ENCODE data around the gene SLC30A2. TPM values are rescaled to one million over a fixed set of nuclear protein-coding genes. Genes with fewer than 3 reads are reported as not detected.

The SLC30A2 gene
- total and polyA plus RNA-seq, 4 donors: under 0.01 to 0.12 (median 0.05) TPM; not detected in 1

DNA sequence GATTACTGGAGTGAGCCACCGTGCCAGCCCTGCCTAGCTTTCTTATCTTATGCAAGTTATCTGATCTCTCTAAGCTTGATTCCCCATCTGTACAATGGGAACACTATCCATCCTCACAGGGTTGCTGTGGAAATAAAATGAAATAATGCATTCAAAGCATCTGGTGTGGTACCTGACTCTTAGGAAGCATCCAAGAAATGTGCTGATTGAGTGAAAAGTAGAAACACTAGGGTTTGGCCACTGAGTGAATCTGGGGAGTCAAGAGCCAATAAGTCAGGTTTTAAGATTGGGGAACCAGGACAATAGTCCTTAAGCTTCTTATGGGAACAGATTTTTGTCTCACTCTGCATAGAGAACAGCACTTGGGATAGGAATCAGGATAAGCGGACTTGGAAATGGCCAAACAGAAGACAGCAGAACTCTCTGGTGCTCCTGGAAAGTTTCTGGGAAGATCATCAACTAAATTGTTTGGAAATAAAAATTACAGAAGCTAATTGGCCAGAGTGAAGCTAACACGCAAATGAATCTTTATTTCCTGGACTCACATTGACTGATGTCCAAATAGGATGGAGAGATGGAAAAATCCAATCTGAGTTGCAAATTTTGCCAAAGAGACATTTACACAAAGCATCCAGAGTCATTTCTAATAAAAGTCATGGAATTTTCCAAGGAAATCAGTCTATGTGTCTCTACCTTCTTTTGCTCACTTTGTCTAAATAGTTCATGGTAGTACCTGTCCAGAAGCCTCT lies 51.3 kb downstream of the SLC30A2 start (continued):
- TF ChIP-seq YY1 (IDR thresholded peaks at IDR 0.05): no peak
- no peak for TF ChIP-seq RAD21 (IDR thresholded peaks at IDR 0.05)
- no peak for TF ChIP-seq ZBTB33 (IDR thresholded peaks at IDR 0.05)

GRCh38 chr1:25993197-25993951 lies 52.5 kb downstream of the SLC30A2 start:
- no peak overlapping the region for H3K27ac ChIP-seq (ENCODE audit: low read depth in 1 of 2, low read length in 2 of 2)
- H3K36me3 ChIP-seq (ENCODE audit: control insufficient read depth in 4 of 4, insufficient read depth in 3 of 4, low read depth in 1 of 4, low read length in 3 of 4): peaks cover 0 to 13% (median 2%) of the 10 kb centered on the region in 4 donors
- no peak for TF ChIP-seq NR2F2 (IDR thresholded peaks at IDR 0.05)
- TF ChIP-seq, protein P1, sequence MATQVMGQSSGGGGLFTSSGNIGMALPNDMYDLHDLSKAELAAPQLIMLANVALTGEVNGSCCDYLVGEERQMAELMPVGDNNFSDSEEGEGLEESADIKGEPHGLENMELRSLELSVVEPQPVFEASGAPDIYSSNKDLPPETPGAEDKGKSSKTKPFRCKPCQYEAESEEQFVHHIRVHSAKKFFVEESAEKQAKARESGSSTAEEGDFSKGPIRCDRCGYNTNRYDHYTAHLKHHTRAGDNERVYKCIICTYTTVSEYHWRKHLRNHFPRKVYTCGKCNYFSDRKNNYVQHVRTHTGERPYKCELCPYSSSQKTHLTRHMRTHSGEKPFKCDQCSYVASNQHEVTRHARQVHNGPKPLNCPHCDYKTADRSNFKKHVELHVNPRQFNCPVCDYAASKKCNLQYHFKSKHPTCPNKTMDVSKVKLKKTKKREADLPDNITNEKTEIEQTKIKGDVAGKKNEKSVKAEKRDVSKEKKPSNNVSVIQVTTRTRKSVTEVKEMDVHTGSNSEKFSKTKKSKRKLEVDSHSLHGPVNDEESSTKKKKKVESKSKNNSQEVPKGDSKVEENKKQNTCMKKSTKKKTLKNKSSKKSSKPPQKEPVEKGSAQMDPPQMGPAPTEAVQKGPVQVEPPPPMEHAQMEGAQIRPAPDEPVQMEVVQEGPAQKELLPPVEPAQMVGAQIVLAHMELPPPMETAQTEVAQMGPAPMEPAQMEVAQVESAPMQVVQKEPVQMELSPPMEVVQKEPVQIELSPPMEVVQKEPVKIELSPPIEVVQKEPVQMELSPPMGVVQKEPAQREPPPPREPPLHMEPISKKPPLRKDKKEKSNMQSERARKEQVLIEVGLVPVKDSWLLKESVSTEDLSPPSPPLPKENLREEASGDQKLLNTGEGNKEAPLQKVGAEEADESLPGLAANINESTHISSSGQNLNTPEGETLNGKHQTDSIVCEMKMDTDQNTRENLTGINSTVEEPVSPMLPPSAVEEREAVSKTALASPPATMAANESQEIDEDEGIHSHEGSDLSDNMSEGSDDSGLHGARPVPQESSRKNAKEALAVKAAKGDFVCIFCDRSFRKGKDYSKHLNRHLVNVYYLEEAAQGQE (IDR thresholded peaks at IDR 0.05): no peak
- TF ChIP-seq ATF3 (IDR thresholded peaks at IDR 0.05): no peak
- TF ChIP-seq CTCF (IDR thresholded peaks at IDR 0.05; ENCODE audit: low read depth, low read length, missing input control): no peak
- TF ChIP-seq JUND (IDR thresholded peaks at IDR 0.05): no peak
- TF ChIP-seq YY1 (IDR thresholded peaks at IDR 0.05): no peak
- TF ChIP-seq FOXA1 (IDR thresholded peaks at IDR 0.05): no peak
- TF ChIP-seq HNF4A (conservative IDR thresholded peaks at IDR 0.05): no peak
- TF ChIP-seq MAX (IDR thresholded peaks at IDR 0.05): no peak
- TF ChIP-seq ZBTB33 (IDR thresholded peaks at IDR 0.05): no peak
- H3K4me1 ChIP-seq (ENCODE audit: control insufficient read depth in 4 of 4, insufficient read depth in 4 of 4, low read length in 3 of 4): peaks cover 2 to 16% (median 11%) of the 10 kb centered on the region in 4 donors
- no peak overlapping the region for H3K9ac ChIP-seq (ENCODE audit: low read depth in 1 of 2, low read length in 2 of 2)
- H3K9me3 ChIP-seq (ENCODE audit: control insufficient read depth in 4 of 4, low read length in 3 of 4): no peaks in the 10 kb centered on the region
- no peak for DNase-seq (ENCODE audit: low spot score)
- no peaks in the 10 kb centered on the region for H3K27me3 ChIP-seq (ENCODE audit: control insufficient read depth in 4 of 4, insufficient read depth in 4 of 4, low read length in 3 of 4)
- WGBS: 94% methylated on average over 8 of the region's 8 CpGs
- no peak overlapping the region for H3K4me3 ChIP-seq (ENCODE audit: low read depth in 1 of 3, low read length in 3 of 3)
